H1 (cell line): ENCODE measurements around the gene SHISA9. TPM values are rescaled to one million over a fixed set of nuclear protein-coding genes. Genes with fewer than 3 reads are reported as not detected.
A peak's percentile ranks its signal among the peaks of the same experiment; 100 is the strongest.

Experiments used
- CTCF ChIA-PET: fragments of 300-600 bp; sonication (Branson Sonifier 250); formaldehyde crosslinking; loops from one replicate; lab custom pipeline; 2021; ENCODE audit not compliant: partially characterized antibody; lab: Charles Lee
- POLR2A ChIA-PET: fragments of 300-600 bp; sonication (Branson Sonifier 250); formaldehyde crosslinking; loops from one replicate; lab custom pipeline; 2021; ENCODE audit warnings: inconsistent platforms; ENCODE audit not compliant: partially characterized antibody; lab: Charles Lee
- DNase-seq, 2 experiments: peaks; one replicate each; pipeline versions ENCODE4 v3.0.0 to v3.0.0-alpha.2; 2010 to 2022; ENCODE audit warnings: low spot score in 2 of 2, low read depth in 1 of 2, mixed read lengths in 1 of 2
- FAIRE-seq: peaks from 2 replicates; lab custom pipeline; 2011; peaks lifted over from hg19 to GRCh38; lab: Jason Lieb, UNC
- H2AFZ ChIP-seq: 2 replicates; pipeline ENCODE4 v1.8.1; 2012; ENCODE audit warnings: low read length, inconsistent platforms
- H2AK5ac ChIP-seq: 2 replicates; pipeline ENCODE4 v1.6.1; 2013; ENCODE audit warnings: low read depth, low read length
- H2BK120ac ChIP-seq: replicated peaks from 2 replicates; pipeline ENCODE3; 2013; ENCODE audit warnings: low read depth, low read length, inconsistent platforms
- H2BK12ac ChIP-seq: 2 replicates; pipeline ENCODE4 v1.6.1; 2013; ENCODE audit warnings: low read depth, low read length
- H2BK15ac ChIP-seq: 2 replicates; pipeline ENCODE4 v1.6.1; 2013; ENCODE audit warnings: low read length
- H2BK20ac ChIP-seq: 2 replicates; pipeline ENCODE4 v1.6.1; 2013; ENCODE audit warnings: low read length
- H2BK5ac ChIP-seq: 2 replicates; pipeline ENCODE4 v1.6.1; 2013; ENCODE audit warnings: low read depth, low read length
- H3K14ac ChIP-seq: 2 replicates; pipeline ENCODE4 v1.6.1; 2013; ENCODE audit warnings: inconsistent platforms; ENCODE audit not compliant: insufficient read length
- H3K18ac ChIP-seq: 2 replicates; pipeline ENCODE4 v1.6.1; 2013; ENCODE audit warnings: low read length; ENCODE audit errors: extremely low read depth
- H3K23ac ChIP-seq: 2 replicates; pipeline ENCODE4 v1.6.1; 2013; ENCODE audit warnings: inconsistent platforms; ENCODE audit not compliant: insufficient read length
- H3K23me2 ChIP-seq: 2 replicates; pipeline ENCODE4 v1.6.1; 2013; ENCODE audit warnings: low read depth, low read length
- H3K27ac ChIP-seq: 2 replicates; pipeline ENCODE4 v1.6.1; 2011; ENCODE audit warnings: low read depth, low read length, inconsistent platforms
- H3K27me3 ChIP-seq, 4 experiments: replicated peaks in 1 of 4; 1 replicate in 1 of 4; 2 replicates in 3 of 4; pipeline versions ENCODE4 v1.6.1 to v1.8.1; 2011 to 2013; ENCODE audit warnings: low read length in 3 of 4, mild to moderate bottlenecking in 3 of 4, inconsistent platforms in 2 of 4, mixed read lengths in 2 of 4, moderate library complexity in 1 of 4; ENCODE audit not compliant: control insufficient read depth in 3 of 4, insufficient read depth in 3 of 4; ENCODE audit errors: extremely low read depth in 1 of 4
- H3K36me3 ChIP-seq, 4 experiments: 2 replicates each; pipeline versions ENCODE4 v1.6.1 to v1.8.1; 2011 to 2013; ENCODE audit warnings: mild to moderate bottlenecking in 4 of 4, low read length in 3 of 4, moderate library complexity in 2 of 4, control low read depth in 1 of 4, inconsistent platforms in 1 of 4; ENCODE audit not compliant: insufficient read depth in 4 of 4, control insufficient read depth in 2 of 4
- H3K4ac ChIP-seq: replicated peaks from 2 replicates; pipeline ENCODE3; 2013; ENCODE audit warnings: low read length, low read depth, mixed read lengths, inconsistent platforms; ENCODE audit not compliant: insufficient read length
- H3K4me1 ChIP-seq, 4 experiments: replicated peaks in 1 of 4; 1 replicate in 1 of 4; 2 replicates in 3 of 4; pipeline versions ENCODE4 v1.6.1 to v1.8.1; 2011 to 2013; ENCODE audit warnings: low read length in 3 of 4, inconsistent platforms in 2 of 4, mixed read lengths in 1 of 4; ENCODE audit not compliant: insufficient read depth in 4 of 4, control insufficient read depth in 3 of 4
- H3K4me2 ChIP-seq, 2 experiments: 2 replicates each; pipeline versions ENCODE4 v1.6.1 to v1.8.1; 2011 to 2013; ENCODE audit warnings: low read depth in 2 of 2, low read length in 2 of 2, control low read depth in 1 of 2, inconsistent platforms in 1 of 2, mild to moderate bottlenecking in 1 of 2; ENCODE audit not compliant: insufficient read depth in 1 of 2
- H3K4me3 ChIP-seq, 4 experiments: fragments of 200-600, 300-600 bp in 1 of 4; sonication (generic), shearing (Covaris generic), sonication (Bioruptor Twin) in 1 of 4; 2 replicates each; pipeline versions ENCODE4 v1.5.1 to v1.8.1; 2011 to 2016; ENCODE audit warnings: low read length in 4 of 4, low read depth in 3 of 4, control low read depth in 2 of 4, inconsistent platforms in 2 of 4, mild to moderate bottlenecking in 2 of 4, mixed read lengths in 1 of 4, moderate library complexity in 1 of 4; ENCODE audit not compliant: insufficient read depth in 2 of 4; ENCODE audit errors: extremely low read depth in 1 of 4
- H3K56ac ChIP-seq: replicated peaks from 2 replicates; pipeline ENCODE3; 2013; ENCODE audit warnings: low read depth, mild to moderate bottlenecking, mixed read lengths, low read length, inconsistent platforms; ENCODE audit not compliant: insufficient read length
- H3K79me1 ChIP-seq: 2 replicates; pipeline ENCODE4 v1.6.1; 2013; ENCODE audit warnings: low read depth, low read length, control low read depth
- H3K79me2 ChIP-seq, 2 experiments: 2 replicates each; pipeline versions ENCODE4 v1.6.1 to v1.8.1; 2012 to 2013; ENCODE audit warnings: low read length in 2 of 2, mild to moderate bottlenecking in 2 of 2, inconsistent platforms in 1 of 2; ENCODE audit not compliant: insufficient read depth in 2 of 2, control insufficient read depth in 1 of 2
- H3K9ac ChIP-seq, 4 experiments: replicated peaks in 1 of 4; 1 replicate in 1 of 4; 2 replicates in 3 of 4; pipeline versions ENCODE4 v1.6.1 to v1.8.1; 2011 to 2013; ENCODE audit warnings: low read depth in 3 of 4, low read length in 3 of 4, control low read depth in 2 of 4, mild to moderate bottlenecking in 2 of 4, moderate library complexity in 2 of 4, inconsistent platforms in 1 of 4; ENCODE audit errors: extremely low read depth in 1 of 4
- H3K9me3 ChIP-seq, 2 experiments: 2 replicates each; pipeline versions ENCODE4 v1.6.1 to v1.8.1; 2012 to 2013; ENCODE audit warnings: mild to moderate bottlenecking in 2 of 2, moderate library complexity in 2 of 2, control low read depth in 1 of 2, inconsistent platforms in 1 of 2, low read depth in 1 of 2, low read length in 1 of 2, mixed read lengths in 1 of 2; ENCODE audit not compliant: insufficient read depth in 2 of 2
- H4K20me1 ChIP-seq, 2 experiments: replicated peaks in 1 of 2; 2 replicates each; pipeline versions ENCODE3 to v1.8.1; 2011 to 2013; ENCODE audit warnings: inconsistent platforms in 2 of 2, low read length in 2 of 2, mild to moderate bottlenecking in 1 of 2; ENCODE audit not compliant: insufficient read depth in 2 of 2, control insufficient read depth in 1 of 2
- H4K5ac ChIP-seq: 2 replicates; pipeline ENCODE4 v1.6.1; 2013; ENCODE audit warnings: low read length, low read depth, mixed read lengths, inconsistent platforms; ENCODE audit not compliant: insufficient read length
- H4K8ac ChIP-seq: 2 replicates; pipeline ENCODE4 v1.8.0; 2013; ENCODE audit warnings: mild to moderate bottlenecking, moderate library complexity, low read length, inconsistent platforms; ENCODE audit not compliant: insufficient read depth; ENCODE audit errors: extremely low read depth
- H4K91ac ChIP-seq: replicated peaks from 2 replicates; pipeline ENCODE3; 2013; ENCODE audit warnings: low read length, mixed read lengths, inconsistent platforms; ENCODE audit not compliant: insufficient read length
- ASH2L ChIP-seq: fragments of 200-600, 300-600 bp; sonication (generic); IDR thresholded peaks from one replicate; pipeline ENCODE4 v1.7.1; 2017; ENCODE audit warnings: low read length
- BACH1 ChIP-seq: IDR thresholded peaks from 2 replicates; pipeline ENCODE4 v1.6.1; 2012; ENCODE audit warnings: low read length, improper control_type of control experiment
- BRCA1 ChIP-seq: IDR thresholded peaks from 2 replicates; pipeline ENCODE4 v1.6.1; 2012; ENCODE audit warnings: low read depth, low read length, improper control_type of control experiment
- CREB1 ChIP-seq: IDR thresholded peaks from 2 replicates; pipeline ENCODE4 v1.6.1; 2012; ENCODE audit warnings: inconsistent platforms
- EP300 ChIP-seq, 2 experiments: IDR thresholded peaks; 1 replicate in 1 of 2; 2 replicates in 1 of 2; pipeline ENCODE4 v1.6.1; 2011 to 2012; ENCODE audit warnings: low read depth in 2 of 2, low read length in 2 of 2, mild to moderate bottlenecking in 2 of 2, borderline replicate concordance in 1 of 2, inconsistent platforms in 1 of 2, moderate library complexity in 1 of 2
- HDAC6 ChIP-seq: IDR thresholded peaks from one replicate; pipeline ENCODE4 v1.7.1; 2012; ENCODE audit warnings: low read depth, mild to moderate bottlenecking, inconsistent platforms, low read length, moderate library complexity
- KDM5A ChIP-seq: fragments of 200-600 bp; IDR thresholded peaks from 2 replicates; pipeline ENCODE4 v1.7.1; 2012; ENCODE audit warnings: mild to moderate bottlenecking, low read length, inconsistent platforms, mixed read lengths
- SIN3A ChIP-seq, 2 experiments: IDR thresholded peaks in 1 of 2; conservative IDR thresholded peaks in 1 of 2; 2 replicates each; pipeline ENCODE4 v1.6.1; 2011 to 2012; ENCODE audit warnings: low read length in 2 of 2, improper control_type of control experiment in 1 of 2, low read depth in 1 of 2, mild to moderate bottlenecking in 1 of 2
- SP4 ChIP-seq: IDR thresholded peaks from 2 replicates; pipeline ENCODE4 v1.6.1; 2012; ENCODE audit warnings: low read length, inconsistent platforms
- SRF ChIP-seq: IDR thresholded peaks from 2 replicates; pipeline ENCODE4 v1.6.1; 2011; ENCODE audit warnings: mild to moderate bottlenecking, low read depth, low read length, moderate library complexity
- WGBS, 2 experiments: shearing (Covaris generic) in 1 of 2; methylation state at CpG; one replicate each; pipeline versions ENCODE4 v1.1.6 to v1.1.7; 2013 to 2015; ENCODE audit warnings: low lambda C conversion rate in 2 of 2, mixed read lengths in 2 of 2, inconsistent platforms in 1 of 2, low coverage in 1 of 2, missing lambda C conversion rate in 1 of 2; ENCODE audit not compliant: insufficient replicate concordance in 2 of 2, insufficient coverage in 1 of 2, insufficient read length in 1 of 2; ENCODE audit errors: extremely low coverage in 1 of 2, missing lambda C conversion rate in 1 of 2; 5-methylcytosine and 5-hydroxymethylcytosine counted together
- polyA plus RNA-seq, 7 experiments: library from polyadenylated mRNA; depleted of rRNA in 3 of 7; stranded (reverse) in 5 of 7; unstranded in 2 of 7; fragments of >200 nt in 5 of 7; fragments of 200-250 nt in 2 of 7; gene quantifications; 1 replicate in 5 of 7; 2 replicates in 1 of 7; 4 replicates in 1 of 7; pipeline versions ENCODE4 v1.2.1 to v1.2.3, GENCODE V29; 2011 to 2013; ENCODE audit warnings: missing spikeins in 2 of 7, mixed read lengths in 2 of 7
- total RNA-seq: library from RNA; stranded (reverse); fragmentation: NEBNext Ultra II Directional; extraction: Animal tissue kit (Norgen Biotek cat#: 25700); gene quantifications from 2 replicates; pipeline ENCODE4 v1.2.1, GENCODE V29; 2021

Gene SHISA9
- total and polyA plus RNA-seq, 2 of the 8 experiments (the other 6 are each of a cell fraction or from before 2014, with no cell fraction given), result 25.6 to 39.8 TPM

GRCh38 chr16:12988071-12988470, 86.7 kb downstream of the SHISA9 start:
- Histone ChIP-seq H3K79me1 (no peaks in the 10 kb centered on the region; the same call in none of the 2 replicates), H3K56ac (no peak overlapping the region)
- FAIRE-seq, result no peak
- TF ChIP-seq SIN3A (conservative IDR thresholded peaks at IDR 0.05 in 1 of 2, IDR thresholded peaks at IDR 0.05 in 1 of 2; ENCODE audit: low read depth in 1 of 2, low read length in 2 of 2) (no peak), SP4 (no peak), BRCA1 (no peak), EP300 (IDR thresholded peaks at IDR 0.05; ENCODE audit: borderline replicate concordance in 1 of 2, low read depth in 2 of 2, low read length in 2 of 2) (no peak), ASH2L (no peak), KDM5A (no peak), HDAC6 (no peak), SRF (no peak), BACH1 (no peak), CREB1 (no peak)

More at GRCh38 chr16:12988071-12988470, 86.7 kb downstream of the SHISA9 start:
- Histone ChIP-seq H3K14ac (no peak overlapping the region), H2BK20ac (no peak overlapping the region), H3K9me3 (peaks cover 0 to 4% of the 10 kb centered on the region in 2 experiments; a peak in 1 of 4 replicates), H3K27ac (no peak overlapping the region), H4K8ac (no peak overlapping the region), H3K9ac (no peak overlapping the region), H2BK120ac (no peak overlapping the region), H3K4me1 (peaks cover 0 to 4% (median 0%) of the 10 kb centered on the region in 4 experiments; a peak in 1 of 7 replicates), H4K91ac (no peak overlapping the region), H4K20me1 (no peaks in the 10 kb centered on the region), H3K23me2 (no peaks in the 10 kb centered on the region), H3K36me3 (no peaks in the 10 kb centered on the region), H3K79me2 (peaks cover 0 to 65% of the 10 kb centered on the region in 2 experiments; a peak in 2 of 4 replicates), H3K23ac (no peak overlapping the region), H2BK15ac (no peak overlapping the region), H3K4ac (no peak overlapping the region), H2AFZ (no peak overlapping the region), H3K27me3 (no peaks in the 10 kb centered on the region), H2BK5ac (no peak overlapping the region), H3K4me3 (no peak overlapping the region), H3K4me2 (no peak overlapping the region), H2BK12ac (no peak overlapping the region), H3K18ac (no peak overlapping the region), H4K5ac (no peak overlapping the region), H2AK5ac (0 out of 2 replicates have a peak overlapping the region, but pooled peaks have one; percentile 49)
- WGBS, 2 experiments, result 88% methylated on average over 5 of the region's 5 CpGs; no CpG with 5 or more reads in 1 of the 2 experiments
- no peak for DNase-seq
- ChIA-PET POLR2A (interaction anchor here (0.5 kb wide), 1 partner anchor 113 kb away, joined by 3 read pairs; no protein-coding TSS in a partner anchor), CTCF (no interaction called here)
